ENCODE measurements around the gene NF1. TPM values are rescaled to one million over a fixed set of nuclear protein-coding genes. Genes with fewer than 3 reads are reported as not detected.

NF1 gene
- total and polyA plus RNA-seq, 7 donors, result 4.8 to 83.8 (median 40.7) TPM

DNA sequence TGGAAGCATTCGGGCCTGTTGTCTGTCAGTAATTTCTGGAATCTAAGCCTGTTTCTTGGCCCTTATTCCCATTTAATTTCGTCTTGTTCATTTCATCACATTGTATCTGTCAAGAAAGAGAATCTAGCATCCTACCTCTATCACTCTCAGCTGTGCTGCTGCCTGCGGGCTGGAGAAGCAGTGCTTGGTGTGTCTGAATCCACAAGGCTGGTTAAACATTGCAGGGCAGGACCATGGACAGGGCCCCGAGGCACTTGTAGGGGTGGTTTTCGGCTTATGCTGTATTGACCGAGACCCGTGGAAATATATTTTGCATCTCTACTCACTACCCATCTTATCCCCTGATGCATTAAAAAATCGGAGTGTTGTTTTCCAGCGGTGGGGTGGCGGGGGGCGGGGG, 299.8 kb downstream of the NF1 start:
- no peak for TF ChIP-seq CTCF (IDR thresholded peaks at IDR 0.05)
- TF ChIP-seq POLR2A (IDR thresholded peaks at IDR 0.05), result no peak
- no peaks in the 10 kb centered on the region for H3K36me3 ChIP-seq
- 15 to 18% methylated on average over 11 of the region's 11 CpGs for WGBS, 2 donors
- intact Hi-C loops (cut with DNase I), result loop anchor here (5.0 kb wide), 1 partner anchor 133 kb away; no protein-coding TSS in a partner anchor
- no peak for DNase-seq
- H3K27me3 ChIP-seq, result peaks cover 17 to 69% (median 47%) of the 10 kb centered on the region in 3 donors
- no peaks in the 10 kb centered on the region for H3K9me3 ChIP-seq
- H3K4me3 ChIP-seq, result no peak overlapping the region
- no peak overlapping the region for H3K27ac ChIP-seq
- peaks cover 0 to 16% (median 12%) of the 10 kb centered on the region in 4 donors for H3K4me1 ChIP-seq

DNA sequence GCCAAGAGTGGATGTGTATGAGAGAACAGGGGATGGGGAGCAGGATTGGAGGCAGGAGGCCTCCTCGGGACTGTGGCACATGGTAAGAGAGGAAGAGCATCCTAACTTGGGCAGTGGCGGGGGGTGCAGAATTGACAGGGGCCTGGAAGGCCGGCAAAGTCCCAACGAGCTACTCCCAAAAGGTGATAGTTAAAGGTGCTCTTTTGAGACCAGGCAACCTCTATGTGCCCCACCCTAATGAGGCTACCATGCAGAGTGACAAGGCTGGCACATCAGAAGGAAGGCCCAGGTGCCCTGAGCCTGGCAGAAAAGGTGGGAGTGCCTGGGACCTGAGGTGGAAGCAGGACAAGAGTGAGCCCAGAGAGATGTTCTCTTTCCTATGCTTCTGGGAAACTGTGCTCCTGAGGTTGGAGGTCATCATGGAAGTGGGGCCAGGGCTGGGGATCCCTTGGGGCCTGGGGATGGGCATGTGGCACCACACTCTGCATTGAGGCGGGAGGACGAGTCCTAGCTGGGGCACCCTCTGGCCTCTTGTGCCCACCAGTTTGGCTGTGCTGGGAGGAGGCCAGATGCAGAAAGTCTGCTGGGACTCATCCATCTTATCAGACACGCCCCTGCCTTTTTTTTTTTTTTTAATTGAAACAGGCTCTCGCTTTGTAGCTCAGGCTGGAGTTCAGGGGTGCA, 302.6 kb downstream of the NF1 start:
- no peaks in the 10 kb centered on the region for H3K36me3 ChIP-seq
- peaks cover 0 to 4% (median 2%) of the 10 kb centered on the region in 4 donors for H3K4me1 ChIP-seq
- H3K4me3 ChIP-seq, result no peak overlapping the region
- no peak for DNase-seq
- 78 to 84% methylated on average over 8 of the region's 8 CpGs for WGBS, 2 donors
- peaks cover 8 to 43% (median 26%) of the 10 kb centered on the region in 3 donors for H3K27me3 ChIP-seq
- intact Hi-C loops (cut with DNase I), result no loop called here
- no peak for TF ChIP-seq CTCF (IDR thresholded peaks at IDR 0.05)
- TF ChIP-seq POLR2AphosphoS5 (IDR thresholded peaks at IDR 0.05), result no peak
- no peak for TF ChIP-seq EP300 (IDR thresholded peaks at IDR 0.05)
- no peak for TF ChIP-seq POLR2A (IDR thresholded peaks at IDR 0.05)
- no peaks in the 10 kb centered on the region for H3K9me3 ChIP-seq
- no peak overlapping the region for H3K27ac ChIP-seq

DNA sequence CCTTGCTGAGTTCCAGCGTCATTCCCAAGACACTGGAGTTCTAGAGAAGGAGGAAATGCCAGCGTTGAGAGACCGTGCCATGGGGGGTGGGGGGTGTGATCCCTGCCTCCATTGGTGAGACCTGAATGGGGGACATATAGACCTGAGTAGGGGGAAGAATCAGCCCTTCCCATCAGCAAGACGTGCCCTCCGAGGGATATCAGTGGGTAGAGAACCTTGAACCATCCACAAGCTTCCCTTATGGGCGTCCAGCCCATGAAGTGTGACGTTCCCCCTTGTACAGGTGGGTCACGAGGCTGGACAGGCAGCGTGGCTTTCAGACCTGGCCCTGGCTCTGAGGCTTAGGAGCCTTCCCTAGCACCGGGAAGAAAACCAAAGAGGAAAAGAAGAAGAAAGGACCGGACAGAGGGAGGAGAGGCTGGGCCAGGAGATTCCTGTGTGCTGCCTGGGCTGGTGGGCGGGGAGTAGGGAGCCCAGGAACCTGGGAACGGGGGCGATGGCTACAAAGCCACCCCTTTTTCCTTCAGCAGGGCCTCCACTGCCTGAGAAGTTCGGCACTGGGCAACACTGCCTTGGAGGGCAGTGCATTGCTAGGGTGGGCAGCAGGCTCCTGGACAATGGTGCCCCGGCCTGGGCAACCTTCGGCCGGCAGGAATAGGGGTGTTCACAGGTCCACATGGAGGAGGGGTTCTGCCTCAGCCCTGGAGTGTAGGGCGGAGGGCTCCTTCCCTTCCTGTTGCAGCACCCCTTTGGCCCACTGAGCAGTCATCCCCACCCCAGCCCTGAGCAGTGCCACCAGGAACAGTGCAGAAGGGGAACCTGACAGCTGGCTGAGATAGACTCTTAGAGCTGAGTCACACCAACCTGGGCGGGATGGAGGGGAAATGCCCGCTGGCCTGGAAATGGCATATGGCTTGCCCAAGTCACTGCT, 303.9 kb downstream of the NF1 start:
- WGBS, 2 donors, result 80 to 81% methylated on average over 21 of the region's 21 CpGs
- intact Hi-C loops (cut with DNase I), result no loop called here
- Histone ChIP-seq H3K4me3 (no peak overlapping the region), H3K9me3 (no peaks in the 10 kb centered on the region), H3K27me3 (peaks cover 2 to 30% (median 13%) of the 10 kb centered on the region in 3 donors), H3K36me3 (no peaks in the 10 kb centered on the region), H3K27ac (no peak overlapping the region), H3K4me1 (no peaks in the 10 kb centered on the region)
- TF ChIP-seq CTCF (IDR thresholded peaks at IDR 0.05) (no peak), POLR2A (IDR thresholded peaks at IDR 0.05) (no peak), POLR2AphosphoS5 (IDR thresholded peaks at IDR 0.05) (no peak), EP300 (IDR thresholded peaks at IDR 0.05) (no peak)
- no peak for DNase-seq

GRCh38 chr17:31400481-31400950, 305.7 kb downstream of the NF1 start:
- intact Hi-C loops (cut with DNase I), result no loop called here
- Histone ChIP-seq H3K27ac (no peak overlapping the region), H3K36me3 (no peaks in the 10 kb centered on the region), H3K27me3 (peaks cover 0 to 12% (median 4%) of the 10 kb centered on the region in 3 donors), H3K4me3 (no peak overlapping the region), H3K9me3 (no peaks in the 10 kb centered on the region), H3K4me1 (no peaks in the 10 kb centered on the region)
- DNase-seq, result no peak
- 53 to 69% methylated on average over 11 of the region's 11 CpGs for WGBS, 2 donors
- no peak for TF ChIP-seq EP300 (IDR thresholded peaks at IDR 0.05)
- no peak for TF ChIP-seq POLR2A (IDR thresholded peaks at IDR 0.05)
- no peak for TF ChIP-seq CTCF (IDR thresholded peaks at IDR 0.05)
- no peak for TF ChIP-seq POLR2AphosphoS5 (IDR thresholded peaks at IDR 0.05)

Measured in sigmoid colon (tissue), 7 donors.